ENCODE results near the gene ETS1.

The ETS1 gene

GRCh38 chr11:128480665-128481064, 106.7 kb downstream of the ETS1 start:
- Histone ChIP-seq H3K4me1 (ENCODE audit: control insufficient read depth in 5 of 5, insufficient read depth in 5 of 5, low read length in 5 of 5) (peaks cover 13 to 74% (median 56%) of the 10 kb centered on the region in 5 donors), H3K9me3 (ENCODE audit: control insufficient read depth in 5 of 5, low read length in 5 of 5) (no peaks in the 10 kb centered on the region), H3K27me3 (ENCODE audit: control insufficient read depth in 5 of 5, insufficient read depth in 4 of 5, low read length in 5 of 5) (no peaks in the 10 kb centered on the region), H3K4me3 (ENCODE audit: low read depth in 1 of 5, low read length in 5 of 5) (no peak overlapping the region), H3K27ac (ENCODE audit: low read depth, low read length) (peak overlapping the region; percentile 71), H3K36me3 (ENCODE audit: control insufficient read depth in 5 of 5, insufficient read depth in 5 of 5, low read length in 5 of 5) (peaks cover 14 to 70% (median 59%) of the 10 kb centered on the region in 5 donors), H3K9ac (ENCODE audit: low read length in 5 of 5) (peak overlapping the region in 1 of 5 donors; percentile 5)

- Histone ChIP-seq H3K4me1 (ENCODE audit: control insufficient read depth in 5 of 5, insufficient read depth in 5 of 5, low read length in 5 of 5) (peaks cover 13 to 77% (median 56%) of the 10 kb centered on the region in 5 donors), H3K9me3 (ENCODE audit: control insufficient read depth in 5 of 5, low read length in 5 of 5) (no peaks in the 10 kb centered on the region), H3K9ac (ENCODE audit: low read length in 5 of 5) (no peak overlapping the region), H3K27me3 (ENCODE audit: control insufficient read depth in 5 of 5, insufficient read depth in 4 of 5, low read length in 5 of 5) (no peaks in the 10 kb centered on the region), H3K27ac (ENCODE audit: low read depth, low read length) (peak overlapping the region; percentile 71), H3K4me3 (ENCODE audit: low read depth in 1 of 5, low read length in 5 of 5) (no peak overlapping the region), H3K36me3 (ENCODE audit: control insufficient read depth in 5 of 5, insufficient read depth in 5 of 5, low read length in 5 of 5) (peaks cover 9 to 65% (median 54%) of the 10 kb centered on the region in 5 donors)
Measured at GRCh38 chr11:128480066-128480465, 107.3 kb downstream of the ETS1 start.

- no peak overlapping the region for H3K9ac ChIP-seq (ENCODE audit: low read length in 5 of 5)
- peak overlapping the region; percentile 71 for H3K27ac ChIP-seq (ENCODE audit: low read depth, low read length)
- H3K36me3 ChIP-seq (ENCODE audit: control insufficient read depth in 5 of 5, insufficient read depth in 5 of 5, low read length in 5 of 5), result peaks cover 7 to 62% (median 45%) of the 10 kb centered on the region in 5 donors
- H3K27me3 ChIP-seq (ENCODE audit: control insufficient read depth in 5 of 5, insufficient read depth in 4 of 5, low read length in 5 of 5), result no peaks in the 10 kb centered on the region
- H3K4me1 ChIP-seq (ENCODE audit: control insufficient read depth in 5 of 5, insufficient read depth in 5 of 5, low read length in 5 of 5), result peaks cover 16 to 84% (median 63%) of the 10 kb centered on the region in 5 donors
- H3K4me3 ChIP-seq (ENCODE audit: low read depth in 1 of 5, low read length in 5 of 5), result no peak overlapping the region
- H3K9me3 ChIP-seq (ENCODE audit: control insufficient read depth in 5 of 5, low read length in 5 of 5), result no peaks in the 10 kb centered on the region
Measured at GRCh38 chr11:128479144-128479543, 108.2 kb downstream of the ETS1 start.

- no peaks in the 10 kb centered on the region for H3K9me3 ChIP-seq (ENCODE audit: control insufficient read depth in 5 of 5, low read length in 5 of 5)
- H3K27ac ChIP-seq (ENCODE audit: low read depth, low read length), result peak overlapping the region; percentile 71
- no peaks in the 10 kb centered on the region for H3K27me3 ChIP-seq (ENCODE audit: control insufficient read depth in 5 of 5, insufficient read depth in 4 of 5, low read length in 5 of 5)
- H3K4me1 ChIP-seq (ENCODE audit: control insufficient read depth in 5 of 5, insufficient read depth in 5 of 5, low read length in 5 of 5), result peaks cover 14 to 84% (median 66%) of the 10 kb centered on the region in 5 donors
- peaks cover 9 to 62% (median 48%) of the 10 kb centered on the region in 5 donors for H3K36me3 ChIP-seq (ENCODE audit: control insufficient read depth in 5 of 5, insufficient read depth in 5 of 5, low read length in 5 of 5)
- no peak overlapping the region for H3K9ac ChIP-seq (ENCODE audit: low read length in 5 of 5)
- no peak overlapping the region for H3K4me3 ChIP-seq (ENCODE audit: low read depth in 1 of 5, low read length in 5 of 5)
Measured at GRCh38 chr11:128478305-128478704, 109.1 kb downstream of the ETS1 start.

GRCh38 chr11:128477811-128478210, 109.5 kb downstream of the ETS1 start:
- Histone ChIP-seq H3K4me3 (ENCODE audit: low read depth in 1 of 5, low read length in 5 of 5) (no peak overlapping the region), H3K36me3 (ENCODE audit: control insufficient read depth in 5 of 5, insufficient read depth in 5 of 5, low read length in 5 of 5) (peaks cover 11 to 62% (median 49%) of the 10 kb centered on the region in 5 donors), H3K4me1 (ENCODE audit: control insufficient read depth in 5 of 5, insufficient read depth in 5 of 5, low read length in 5 of 5) (peaks cover 14 to 84% (median 62%) of the 10 kb centered on the region in 5 donors), H3K9me3 (ENCODE audit: control insufficient read depth in 5 of 5, low read length in 5 of 5) (no peaks in the 10 kb centered on the region), H3K27me3 (ENCODE audit: control insufficient read depth in 5 of 5, insufficient read depth in 4 of 5, low read length in 5 of 5) (no peaks in the 10 kb centered on the region), H3K9ac (ENCODE audit: low read length in 5 of 5) (no peak overlapping the region), H3K27ac (ENCODE audit: low read depth, low read length) (no peak overlapping the region)

GRCh38 chr11:128477278-128477677, 110.1 kb downstream of the ETS1 start:
- peaks cover 0 to 2% (median 0%) of the 10 kb centered on the region in 5 donors for H3K27me3 ChIP-seq (ENCODE audit: control insufficient read depth in 5 of 5, insufficient read depth in 4 of 5, low read length in 5 of 5)
- H3K9ac ChIP-seq (ENCODE audit: low read length in 5 of 5), result no peak overlapping the region
- peaks cover 15 to 67% (median 52%) of the 10 kb centered on the region in 5 donors for H3K36me3 ChIP-seq (ENCODE audit: control insufficient read depth in 5 of 5, insufficient read depth in 5 of 5, low read length in 5 of 5)
- H3K9me3 ChIP-seq (ENCODE audit: control insufficient read depth in 5 of 5, low read length in 5 of 5), result no peaks in the 10 kb centered on the region
- H3K4me1 ChIP-seq (ENCODE audit: control insufficient read depth in 5 of 5, insufficient read depth in 5 of 5, low read length in 5 of 5), result peaks cover 14 to 84% (median 61%) of the 10 kb centered on the region in 5 donors
- H3K27ac ChIP-seq (ENCODE audit: low read depth, low read length), result no peak overlapping the region
- no peak overlapping the region for H3K4me3 ChIP-seq (ENCODE audit: low read depth in 1 of 5, low read length in 5 of 5)

- Histone ChIP-seq H3K36me3 (ENCODE audit: control insufficient read depth in 5 of 5, insufficient read depth in 5 of 5, low read length in 5 of 5) (peaks cover 15 to 69% (median 58%) of the 10 kb centered on the region in 5 donors), H3K9ac (ENCODE audit: low read length in 5 of 5) (no peak overlapping the region), H3K27ac (ENCODE audit: low read depth, low read length) (no peak overlapping the region), H3K9me3 (ENCODE audit: control insufficient read depth in 5 of 5, low read length in 5 of 5) (no peaks in the 10 kb centered on the region), H3K27me3 (ENCODE audit: control insufficient read depth in 5 of 5, insufficient read depth in 4 of 5, low read length in 5 of 5) (peaks cover 0 to 2% (median 0%) of the 10 kb centered on the region in 5 donors), H3K4me1 (ENCODE audit: control insufficient read depth in 5 of 5, insufficient read depth in 5 of 5, low read length in 5 of 5) (peaks cover 14 to 85% (median 57%) of the 10 kb centered on the region in 5 donors), H3K4me3 (ENCODE audit: low read depth in 1 of 5, low read length in 5 of 5) (no peak overlapping the region)
Measured at GRCh38 chr11:128476729-128477128, 110.6 kb downstream of the ETS1 start.

- peaks cover 14 to 82% (median 50%) of the 10 kb centered on the region in 5 donors for H3K4me1 ChIP-seq (ENCODE audit: control insufficient read depth in 5 of 5, insufficient read depth in 5 of 5, low read length in 5 of 5)
Measured at GRCh38 chr11:128476049-128476448, 111.3 kb downstream of the ETS1 start.

GRCh38 chr11:128474036-128474874, 113.1 kb downstream of the ETS1 start:
- Histone ChIP-seq H3K9me3 (ENCODE audit: control insufficient read depth in 5 of 5, low read length in 5 of 5) (no peaks in the 10 kb centered on the region), H3K27ac (ENCODE audit: low read depth, low read length) (peak overlapping the region; percentile 59), H3K4me1 (ENCODE audit: control insufficient read depth in 5 of 5, insufficient read depth in 5 of 5, low read length in 5 of 5) (peaks cover 12 to 76% (median 32%) of the 10 kb centered on the region in 5 donors), H3K36me3 (ENCODE audit: control insufficient read depth in 5 of 5, insufficient read depth in 5 of 5, low read length in 5 of 5) (peaks cover 13 to 74% (median 47%) of the 10 kb centered on the region in 5 donors), H3K9ac (ENCODE audit: low read length in 5 of 5) (peak overlapping the region in 1 of 5 donors; percentile 13), H3K4me3 (ENCODE audit: low read depth in 1 of 5, low read length in 5 of 5) (no peak overlapping the region), H3K27me3 (ENCODE audit: control insufficient read depth in 5 of 5, insufficient read depth in 4 of 5, low read length in 5 of 5) (peaks cover 0 to 2% (median 0%) of the 10 kb centered on the region in 5 donors)

More at GRCh38 chr11:128476049-128476448, 111.3 kb downstream of the ETS1 start:
- no peak overlapping the region for H3K4me3 ChIP-seq (ENCODE audit: low read depth in 1 of 5, low read length in 5 of 5)
- peaks cover 0 to 2% (median 0%) of the 10 kb centered on the region in 5 donors for H3K27me3 ChIP-seq (ENCODE audit: control insufficient read depth in 5 of 5, insufficient read depth in 4 of 5, low read length in 5 of 5)
- H3K27ac ChIP-seq (ENCODE audit: low read depth, low read length), result no peak overlapping the region
- no peak overlapping the region for H3K9ac ChIP-seq (ENCODE audit: low read length in 5 of 5)
- H3K9me3 ChIP-seq (ENCODE audit: control insufficient read depth in 5 of 5, low read length in 5 of 5), result no peaks in the 10 kb centered on the region
- H3K36me3 ChIP-seq (ENCODE audit: control insufficient read depth in 5 of 5, insufficient read depth in 5 of 5, low read length in 5 of 5), result peaks cover 15 to 75% (median 59%) of the 10 kb centered on the region in 5 donors

- Histone ChIP-seq H3K4me3 (ENCODE audit: low read depth in 1 of 5, low read length in 5 of 5) (no peak overlapping the region), H3K27ac (ENCODE audit: low read depth, low read length) (peak overlapping the region; percentile 59), H3K27me3 (ENCODE audit: control insufficient read depth in 5 of 5, insufficient read depth in 4 of 5, low read length in 5 of 5) (peaks cover 0 to 2% (median 0%) of the 10 kb centered on the region in 5 donors), H3K36me3 (ENCODE audit: control insufficient read depth in 5 of 5, insufficient read depth in 5 of 5, low read length in 5 of 5) (peaks cover 7 to 73% (median 45%) of the 10 kb centered on the region in 5 donors), H3K9me3 (ENCODE audit: control insufficient read depth in 5 of 5, low read length in 5 of 5) (no peaks in the 10 kb centered on the region), H3K4me1 (ENCODE audit: control insufficient read depth in 5 of 5, insufficient read depth in 5 of 5, low read length in 5 of 5) (peaks cover 12 to 77% (median 28%) of the 10 kb centered on the region in 5 donors), H3K9ac (ENCODE audit: low read length in 5 of 5) (peak overlapping the region in 1 of 5 donors; percentile 13)
Measured at GRCh38 chr11:128473636-128474035, 113.7 kb downstream of the ETS1 start.

Measured in subcutaneous abdominal adipose tissue (tissue), 5 donors.